IMR-90 (cell line): ENCODE results near the gene PEX5. TPM values are rescaled to one million over a fixed set of nuclear protein-coding genes. Genes with fewer than 3 reads are reported as not detected.

Source experiments
- ATAC-seq: fragments of 200-7000 bp; cut with Tn5 transposase; 2 replicates; pipeline ENCODE4 v1.9.1; 2020; ENCODE audit warnings: low read depth, mild to moderate bottlenecking, moderate library complexity
- BruUV-seq: library from RNA; stranded (reverse); fragments of 400-500 nt; replicated peaks from 2 replicates; lab custom pipeline; 2021; lab: Mats Ljungman, UMichigan
- CTCF ChIA-PET: fragments of 300-600 bp; formaldehyde crosslinking; extraction: SDS; loops from one replicate; lab custom pipeline; 2021; ENCODE audit warnings: antibody characterized with exemption; lab: Yijun Ruan, JAX
- POLR2A ChIA-PET: fragments of 300-600 bp; sonication (Branson Sonifier 250); formaldehyde crosslinking; loops from one replicate; lab custom pipeline; 2022; ENCODE audit warnings: antibody characterized with exemption; ENCODE audit not compliant: unreplicated experiment; lab: Charles Lee
- DNase-seq: peaks from one replicate; pipeline ENCODE4 v3.0.0; 2013
- H2AFZ ChIP-seq: replicated peaks from 2 replicates; pipeline ENCODE3; 2013; ENCODE audit warnings: low read length, mild to moderate bottlenecking; ENCODE audit not compliant: poor library complexity
- H2AK5ac ChIP-seq: 2 replicates; pipeline ENCODE4 v1.6.1; 2013; ENCODE audit warnings: low read depth, low read length, inconsistent platforms
- H2AK9ac ChIP-seq: replicated peaks from 2 replicates; pipeline ENCODE3; 2013; ENCODE audit warnings: mild to moderate bottlenecking, low read depth, low read length, moderate library complexity; ENCODE audit not compliant: poor library complexity
- H2BK120ac ChIP-seq: 2 replicates; pipeline ENCODE4 v1.6.1; 2013; ENCODE audit warnings: low read depth, low read length, inconsistent platforms
- H2BK15ac ChIP-seq: 3 replicates; pipeline ENCODE4 v1.6.1; 2013; ENCODE audit warnings: low read depth, low read length, inconsistent platforms
- H2BK20ac ChIP-seq: 2 replicates; pipeline ENCODE4 v1.6.1; 2013; ENCODE audit warnings: low read depth, mild to moderate bottlenecking, inconsistent platforms, low read length, moderate library complexity
- H2BK5ac ChIP-seq: 2 replicates; pipeline ENCODE4 v1.6.1; 2013; ENCODE audit warnings: mild to moderate bottlenecking, low read depth, low read length, inconsistent platforms; ENCODE audit not compliant: poor library complexity, severe bottlenecking
- H3K14ac ChIP-seq: replicated peaks from 2 replicates; pipeline ENCODE4 v1.6.1; 2013; ENCODE audit warnings: low read depth, low read length, inconsistent platforms
- H3K18ac ChIP-seq: 2 replicates; pipeline ENCODE4 v1.6.1; 2013; ENCODE audit warnings: low read depth, low read length, control low read depth
- H3K23ac ChIP-seq: 2 replicates; pipeline ENCODE4 v1.6.1; 2013; ENCODE audit warnings: low read depth, low read length, inconsistent platforms
- H3K27ac ChIP-seq: 2 replicates; pipeline ENCODE4 v1.5.1; 2013; ENCODE audit warnings: mild to moderate bottlenecking, control low read depth, low read length; ENCODE audit not compliant: insufficient read depth
- H3K27me3 ChIP-seq: 2 replicates; pipeline ENCODE4 v1.6.1; 2013; ENCODE audit warnings: low read length; ENCODE audit not compliant: control insufficient read depth, insufficient read depth
- H3K36me3 ChIP-seq: 2 replicates; pipeline ENCODE4 v1.6.1; 2013; ENCODE audit warnings: low read length, mixed read lengths; ENCODE audit not compliant: control insufficient read depth, insufficient read depth
- H3K4ac ChIP-seq: 2 replicates; pipeline ENCODE4 v1.6.1; 2013; ENCODE audit warnings: low read depth, low read length, inconsistent platforms
- H3K4me1 ChIP-seq: 2 replicates; pipeline ENCODE4 v1.6.1; 2013; ENCODE audit warnings: low read length, mixed read lengths; ENCODE audit not compliant: control insufficient read depth, insufficient read depth
- H3K4me2 ChIP-seq: 2 replicates; pipeline ENCODE4 v1.6.1; 2013; ENCODE audit warnings: low read depth, mild to moderate bottlenecking, control low read depth, low read length, moderate library complexity
- H3K4me3 ChIP-seq: 2 replicates; pipeline ENCODE4 v1.5.1; 2013; ENCODE audit warnings: low read depth, mild to moderate bottlenecking, control low read depth, low read length, moderate library complexity; ENCODE audit not compliant: insufficient read depth
- H3K56ac ChIP-seq: 2 replicates; pipeline ENCODE4 v1.6.1; 2013; ENCODE audit warnings: low read length, inconsistent platforms; ENCODE audit not compliant: insufficient read depth; ENCODE audit errors: extremely low read depth
- H3K79me1 ChIP-seq, 2 experiments: 2 replicates each; pipeline ENCODE4 v1.6.1; 2013; ENCODE audit warnings: low read length in 2 of 2, inconsistent platforms in 1 of 2, low read depth in 1 of 2
- H3K9ac ChIP-seq: 2 replicates; pipeline ENCODE4 v1.6.1; 2013; ENCODE audit warnings: low read depth, low read length, control low read depth
- H3K9me1 ChIP-seq: 2 replicates; pipeline ENCODE4 v1.6.1; 2013; ENCODE audit warnings: low read length, inconsistent platforms; ENCODE audit not compliant: insufficient read depth
- H3K9me3 ChIP-seq: 2 replicates; pipeline ENCODE4 v1.6.1; 2013; ENCODE audit warnings: low read length; ENCODE audit not compliant: control insufficient read depth, insufficient read depth
- H4K20me1 ChIP-seq: 2 replicates; pipeline ENCODE4 v1.6.1; 2013; ENCODE audit warnings: low read length, inconsistent platforms; ENCODE audit not compliant: insufficient read depth
- H4K5ac ChIP-seq: 2 replicates; pipeline ENCODE4 v1.6.1; 2013; ENCODE audit warnings: mild to moderate bottlenecking, low read depth, low read length, control low read depth
- H4K8ac ChIP-seq, 2 experiments: 2 replicates each; pipeline ENCODE4 v1.6.1; 2013; ENCODE audit warnings: low read depth in 2 of 2, low read length in 2 of 2, control low read depth in 1 of 2, inconsistent platforms in 1 of 2
- H4K91ac ChIP-seq: 2 replicates; pipeline ENCODE4 v1.6.1; 2013; ENCODE audit warnings: low read depth, low read length, inconsistent platforms; ENCODE audit not compliant: insufficient read depth
- FOS ChIP-seq: fragments of 150-350 bp; IDR thresholded peaks from 2 replicates; pipeline ENCODE4 v1.6.1; 2016; ENCODE audit warnings: low read depth, low read length
- MAFK ChIP-seq: IDR thresholded peaks from 2 replicates; pipeline ENCODE4 v1.6.1; 2012; ENCODE audit warnings: low read depth, low read length, improper control_type of control experiment
- dilution Hi-C: fragments of 300-500 bp; cut with HindIII; formaldehyde crosslinking; loops from one replicate; pipeline ENCODE4 v1.14.3; 2018; ENCODE audit warnings: low sequenced_read_pairs; ENCODE audit not compliant: unreplicated experiment
- in situ Hi-C: fragments of 300-500 bp; cut with MboI; formaldehyde crosslinking; loops from 3 replicates; pipeline ENCODE4 v1.14.3; 2019; ENCODE audit warnings: low sequenced_read_pairs, inconsistent platforms, mixed read lengths
- intact Hi-C: fragments of 100-400 bp; cut with micrococcal nuclease; formaldehyde crosslinking; loops from 2 replicates; pipeline ENCODE4 v1.10.0; 2022
- polyA plus RNA-seq, 3 experiments: library from polyadenylated mRNA; depleted of rRNA; stranded (reverse); fragments of >200 nt; gene quantifications; 2 replicates each; pipeline ENCODE4 v1.2.3, GENCODE V29; 2012; ENCODE audit warnings: low replicate concordance in 1 of 3
- total RNA-seq: library from RNA; depleted of rRNA; stranded (reverse); fragments of >200 nt; gene quantifications from 2 replicates; pipeline ENCODE4 v1.2.3, GENCODE V29; 2012

The PEX5 gene
- total and polyA plus RNA-seq, 2 of the 4 experiments (the other 2 are of a cell fraction) = 14.4 to 18.3 TPM

DNA sequence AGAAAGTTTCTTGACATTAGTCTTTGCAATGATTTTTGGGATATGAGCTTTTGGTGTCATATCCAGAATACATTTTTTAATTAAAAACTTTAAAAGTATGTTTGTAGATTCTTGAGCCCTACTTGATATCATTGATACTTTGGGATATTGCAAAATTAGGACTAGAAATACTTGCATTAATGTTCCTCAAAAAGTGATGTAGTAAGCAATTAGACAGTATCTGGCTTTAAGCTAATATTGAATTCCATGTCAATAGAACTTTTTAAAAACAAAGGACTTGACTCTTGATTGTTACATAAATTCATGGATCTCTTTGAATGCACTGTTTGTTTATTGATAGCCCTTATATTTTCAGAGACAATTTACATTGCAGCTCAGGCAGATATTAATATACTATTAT is 15.6 kb downstream of the PEX5 start:
- CTCF ChIA-PET = no interaction called here
- intact Hi-C loops = no loop called here
- no peak overlapping the region for H3K9ac ChIP-seq

More for the DNA sequence above, 15.6 kb downstream of the PEX5 start:
- H3K27ac ChIP-seq = no peak overlapping the region
- H3K79me1 ChIP-seq = no peaks in the 10 kb centered on the region
- H3K27me3 ChIP-seq = no peaks in the 10 kb centered on the region
- H3K9me1 ChIP-seq = peaks cover 3% of the 10 kb centered on the region; the same call in 1 of the 2 replicates
- POLR2A ChIA-PET = no interaction called here
- no peak overlapping the region for H2BK5ac ChIP-seq
- H4K91ac ChIP-seq = no peak overlapping the region
- no peak overlapping the region for H3K56ac ChIP-seq
- no peak overlapping the region for H2AFZ ChIP-seq
- no peak overlapping the region for H3K4me2 ChIP-seq
- H3K4me1 ChIP-seq = no peaks in the 10 kb centered on the region
- H3K14ac ChIP-seq = no peak overlapping the region
- ATAC-seq (no peak), DNase-seq (no peak)
- H3K4me3 ChIP-seq = no peak overlapping the region
- peaks cover 43% of the 10 kb centered on the region for H3K36me3 ChIP-seq
- H3K4ac ChIP-seq = no peak overlapping the region
- H2AK9ac ChIP-seq = no peak overlapping the region
- no peaks in the 10 kb centered on the region for H3K9me3 ChIP-seq
- H2BK120ac ChIP-seq = no peak overlapping the region
- no peak overlapping the region for H3K18ac ChIP-seq
- H2BK20ac ChIP-seq = no peak overlapping the region
- in situ Hi-C loops (no loop called here), dilution Hi-C loops (no loop called here)
- H4K5ac ChIP-seq = no peak overlapping the region
- H3K23ac ChIP-seq = no peak overlapping the region
- H2BK15ac ChIP-seq = no peak overlapping the region
- TF ChIP-seq FOS (no peak), MAFK (0 out of 2 replicates have a peak, but pooled peaks have one; percentile 3)
- H4K20me1 ChIP-seq = no peaks in the 10 kb centered on the region
- H4K8ac ChIP-seq = no peak overlapping the region
- no peak overlapping the region for H2AK5ac ChIP-seq
- no TSS peak for BruUV-seq
